GM12878 (cell line): ENCODE measurements around the gene AFMID. TPM values are rescaled to one million over a fixed set of nuclear protein-coding genes. Genes with fewer than 3 reads are reported as not detected.
A peak's percentile ranks its signal among the peaks of the same experiment; 100 is the strongest.

ENCODE experiments used
- ATAC-seq: fragments of 200-7000 bp; cut with Tn5 transposase; 3 replicates; pipeline ENCODE4 v1.9.1; 2020; ENCODE audit warnings: mild to moderate bottlenecking, moderate library complexity
- BruUV-seq: library from RNA; stranded (reverse); fragments of 400-500 nt; replicated peaks from 2 replicates; lab custom pipeline; 2021; lab: Mats Ljungman, UMichigan
- CTCF ChIA-PET: fragments of 300-600 bp; sonication (Branson Sonifier 250); formaldehyde crosslinking; extraction: SDS; loops from one replicate; lab custom pipeline; 2021; ENCODE audit warnings: inconsistent platforms; lab: Yijun Ruan, JAX
- POLR2A ChIA-PET: fragments of 350-600 bp; formaldehyde crosslinking; extraction: SDS; loops from one replicate; lab custom pipeline; 2021; ENCODE audit warnings: inconsistent platforms; lab: Charles Lee
- RAD21 ChIA-PET: fragments of 300-600 bp; sonication (Branson Sonifier 250); formaldehyde crosslinking; loops from one replicate; lab custom pipeline; 2023; ENCODE audit warnings: antibody characterized with exemption; ENCODE audit not compliant: unreplicated experiment; lab: Charles Lee
- SMC1A ChIA-PET: fragments of 300-600 bp; sonication (Branson Sonifier 250); formaldehyde crosslinking; loops from one replicate; lab custom pipeline; 2023; ENCODE audit not compliant: unreplicated experiment, uncharacterized antibody; lab: Charles Lee
- DNase-seq: peaks from one replicate; pipeline ENCODE4 v3.0.0-alpha.2; 2011; ENCODE audit warnings: low read depth, low spot score
- FAIRE-seq: peaks from 3 replicates; lab custom pipeline; 2011; peaks lifted over from hg19 to GRCh38; lab: Jason Lieb, UNC
- H2AFZ ChIP-seq: 2 replicates; pipeline ENCODE4 v1.6.0; 2011; ENCODE audit warnings: low read depth, low read length, control low read depth; ENCODE audit not compliant: control insufficient read depth
- H3K27ac ChIP-seq: 2 replicates; pipeline ENCODE4 v1.5.1; 2011; ENCODE audit warnings: control low read depth; ENCODE audit not compliant: control insufficient read depth, insufficient read depth
- H3K27me3 ChIP-seq, 2 experiments: replicated peaks in 1 of 2; 2 replicates each; pipeline versions ENCODE4 v1.6.0 to v1.6.1; 2011; ENCODE audit warnings: low read length in 1 of 2; ENCODE audit not compliant: control insufficient read depth in 2 of 2, insufficient read depth in 2 of 2
- H3K36me3 ChIP-seq, 2 experiments: 2 replicates each; pipeline ENCODE4 v1.5.1; 2011; ENCODE audit warnings: low read length in 1 of 2; ENCODE audit not compliant: control insufficient read depth in 2 of 2, insufficient read depth in 2 of 2
- H3K4me1 ChIP-seq: 2 replicates; pipeline ENCODE4 v1.6.1; 2011; ENCODE audit warnings: mild to moderate bottlenecking, low read length, moderate library complexity, mixed read lengths; ENCODE audit not compliant: control insufficient read depth, insufficient read depth
- H3K4me2 ChIP-seq: 2 replicates; pipeline ENCODE4 v1.6.0; 2011; ENCODE audit warnings: control low read depth; ENCODE audit not compliant: control insufficient read depth, insufficient read depth
- H3K4me3 ChIP-seq: fragments of 200-600 bp; sonication (generic); 2 replicates; pipeline ENCODE4 v1.5.1; 2016
- H3K79me2 ChIP-seq: 2 replicates; pipeline ENCODE4 v1.6.0; 2011; ENCODE audit warnings: low read length; ENCODE audit not compliant: control insufficient read depth, insufficient read depth
- H3K9ac ChIP-seq: 2 replicates; pipeline ENCODE4 v1.8.0; 2011; ENCODE audit warnings: low read length, control low read depth, mixed read lengths; ENCODE audit not compliant: control insufficient read depth, insufficient read depth
- H3K9me3 ChIP-seq: replicated peaks from 3 replicates; pipeline ENCODE4 v1.5.1; 2011; ENCODE audit warnings: mild to moderate bottlenecking, low read length; ENCODE audit not compliant: control insufficient read depth, insufficient read depth
- H4K20me1 ChIP-seq: 2 replicates; pipeline ENCODE4 v1.6.0; 2011; ENCODE audit not compliant: control insufficient read depth, insufficient read depth
- NRF1 ChIP-seq: conservative IDR thresholded peaks from 2 replicates; pipeline ENCODE4 v1.6.1; 2011; ENCODE audit warnings: mild to moderate bottlenecking, low read depth, low read length, improper control_type of control experiment
- POLR2A ChIP-seq: IDR thresholded peaks from 2 replicates; pipeline ENCODE4 v1.6.1; 2011; ENCODE audit warnings: low read depth, mild to moderate bottlenecking, low read length
- POLR2AphosphoS2 ChIP-seq: IDR thresholded peaks from 2 replicates; pipeline ENCODE4 v1.6.1; 2011; ENCODE audit warnings: low read depth, mild to moderate bottlenecking, low read length, improper control_type of control experiment, moderate library complexity
- ZBED1 ChIP-seq: IDR thresholded peaks from 2 replicates; pipeline ENCODE4 v1.6.1; 2016; ENCODE audit warnings: borderline replicate concordance
- WGBS: methylation state at CpG from one replicate; pipeline ENCODE4 v1.1.6; 2016; ENCODE audit warnings: low lambda C conversion rate; ENCODE audit not compliant: insufficient replicate concordance, insufficient coverage; ENCODE audit errors: missing lambda C conversion rate; 5-methylcytosine and 5-hydroxymethylcytosine counted together
- in situ Hi-C: fragments of 300-500 bp; cut with MboI; formaldehyde crosslinking; loops from 9 replicates; pipeline ENCODE4 v1.14.3; 2018; ENCODE audit warnings: mixed read lengths
- intact Hi-C: fragments of 100-400 bp; cut with micrococcal nuclease; formaldehyde crosslinking; loops from one replicate; pipeline ENCODE4 v1.14.2; 2022; ENCODE audit not compliant: unreplicated experiment
- polyA plus RNA-seq, 11 experiments: library from polyadenylated mRNA; depleted of rRNA in 4 of 11; unstranded in 6 of 11; stranded (reverse) in 5 of 11; fragments of >200 nt; fragmentation: Nextera tagmentation in 4 of 11; fragmentation: Illumina TruSeq in 1 of 11; extraction: Ambion mirVana in 4 of 11; extraction: Trizol in 1 of 11; gene quantifications; 1 replicate in 1 of 11; 2 replicates in 10 of 11; pipeline versions ENCODE4 v1.2.1 to v1.2.3, GENCODE V29; 2011 to 2016; ENCODE audit warnings: inconsistent platforms in 2 of 11, missing spikeins in 2 of 11, low read depth in 1 of 11
- total RNA-seq, 4 experiments: library from RNA; depleted of rRNA in 3 of 4; stranded (reverse); fragments of >200 nt in 3 of 4; fragmentation: Illumina TruSeq in 1 of 4; extraction: Trizol in 1 of 4; gene quantifications; 2 replicates each; pipeline versions ENCODE4 v1.2.1 to v1.2.3, GENCODE V29; 2013 to 2021

The AFMID gene
- total and polyA plus RNA-seq, 10 of the 15 experiments (the other 5 are each of a cell fraction or from before 2014, with no cell fraction given), result 36.1 to 98.8 (median 51.6) TPM

- 0 out of 2 replicates have a peak, but pooled peaks have one; percentile 38 for TF ChIP-seq POLR2AphosphoS2
- TF ChIP-seq ZBED1, result peak; percentile 34; the same call in 1 of the 2 replicates
- no peak for TF ChIP-seq NRF1
- peak; percentile 58 for TF ChIP-seq POLR2A
- RAD21 ChIA-PET, result interaction anchor here (0.9 to 3.3 kb wide), 12 partner anchors 11 to 123 kb away, joined by 3 to 29 read pairs (median 4); partner anchors contain the start of gene TMC8
- peaks cover 0 to 5% of the 10 kb centered on the region in 2 experiments; a peak in 3 of 4 replicates for H3K36me3 ChIP-seq
- CTCF ChIA-PET, result interaction anchor here (0.8 to 5.0 kb wide), 7 partner anchors 8 to 31 kb away, joined by 3 to 51 read pairs (median 5); no protein-coding TSS in a partner anchor
- no TSS peak for BruUV-seq
- peaks cover 6% of the 10 kb centered on the region for H3K79me2 ChIP-seq
- H3K4me3 ChIP-seq, result no peak overlapping the region
- 82% methylated on average over 21 of the region's 21 CpGs for WGBS
- no peaks in the 10 kb centered on the region for H3K27me3 ChIP-seq
- H3K9me3 ChIP-seq, result no peaks in the 10 kb centered on the region
- intact Hi-C loops, result no loop called here
- H3K9ac ChIP-seq, result peak overlapping the region; percentile 26; the same call in 1 of the 2 replicates
- peaks cover 75% of the 10 kb centered on the region for H3K4me1 ChIP-seq
- POLR2A ChIA-PET, result interaction anchor here (0.7 to 5.1 kb wide), 15 partner anchors 9 to 35 kb away, joined by 3 to 37 read pairs (median 9); partner anchors contain the start of genes SYNGR2, TMC6 and TMC8
- no peak overlapping the region for H3K4me2 ChIP-seq
- H3K27ac ChIP-seq, result peak overlapping the region; percentile 77
- ATAC-seq, result no peak
- no peak overlapping the region for H2AFZ ChIP-seq
- SMC1A ChIA-PET, result interaction anchor here (0.8 to 1.9 kb wide), 9 partner anchors 8 to 33 kb away, joined by 3 to 9 read pairs (median 5); no protein-coding TSS in a partner anchor
- in situ Hi-C loops, result no loop called here
- no peak for DNase-seq
- FAIRE-seq, result no peak
- no peaks in the 10 kb centered on the region for H4K20me1 ChIP-seq
These were observed 43.7 kb upstream of the AFMID start for GRCh38 chr17:78143214-78144146.
